H54 (cell line): ENCODE results near the gene MOB1B.

Source experiments
- DNase-seq: peaks from one replicate; pipeline ENCODE4 v3.0.0; 2011; ENCODE audit warnings: low spot score, mixed read lengths; ENCODE audit not compliant: insufficient read length
- FAIRE-seq: peaks from 3 replicates; lab custom pipeline; 2011; peaks lifted over from hg19 to GRCh38; lab: Jason Lieb, UNC
- POLR2A ChIP-seq: IDR thresholded peaks from 2 replicates; pipeline ENCODE4 v1.6.1; 2011; ENCODE audit warnings: low read depth, mild to moderate bottlenecking, low read length

The MOB1B gene

DNA sequence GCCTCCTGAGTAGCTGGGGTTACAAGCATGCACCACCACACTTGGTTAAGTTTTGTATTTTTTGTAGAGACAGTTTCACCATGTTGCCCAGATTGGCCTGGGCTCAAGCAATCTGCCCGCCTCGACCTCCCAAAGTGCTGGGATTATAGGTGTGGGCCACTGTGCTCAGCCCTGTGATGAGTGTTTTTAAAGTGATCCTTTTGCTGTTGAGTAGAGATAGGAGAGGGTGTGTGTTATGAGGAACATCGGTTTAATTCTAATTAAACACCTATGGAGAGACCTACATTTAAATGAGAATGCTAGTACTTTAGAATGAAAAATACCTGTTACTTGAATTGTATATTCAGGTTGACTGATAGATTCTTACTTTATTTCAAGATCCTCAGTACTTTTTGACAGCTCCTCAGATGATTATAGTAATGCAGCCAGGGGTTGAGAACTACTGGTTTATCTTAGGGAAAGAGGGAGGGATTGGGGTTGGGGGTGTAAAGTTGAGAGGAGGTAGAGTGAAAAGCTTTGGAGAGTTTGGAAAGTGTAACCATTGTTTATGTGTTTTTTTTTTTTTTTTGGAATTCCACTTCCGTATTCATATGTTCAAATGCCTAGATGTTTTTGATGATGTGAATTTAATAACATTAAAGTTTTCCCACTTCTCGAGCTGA lies 54.5 kb downstream of the MOB1B start:
- TF ChIP-seq POLR2A, result no peak
- FAIRE-seq (no peak), DNase-seq (no peak)

DNA sequence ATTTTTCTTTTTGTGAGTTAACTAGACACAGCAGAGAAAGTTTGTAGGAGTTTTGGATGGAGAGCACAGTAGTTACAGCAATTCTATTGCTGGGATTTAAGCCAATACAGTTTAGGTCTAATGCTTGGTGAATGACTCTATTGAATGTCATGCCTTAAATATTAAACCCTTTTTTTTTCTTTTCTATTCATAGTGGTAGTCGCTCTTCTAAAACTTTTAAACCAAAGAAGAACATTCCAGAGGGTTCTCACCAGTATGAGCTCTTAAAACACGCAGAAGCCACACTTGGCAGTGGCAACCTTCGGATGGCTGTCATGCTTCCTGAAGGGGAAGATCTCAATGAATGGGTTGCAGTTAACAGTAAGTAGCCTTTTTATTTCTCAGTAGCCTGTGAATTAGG lies 56.5 kb downstream of the MOB1B start:
- FAIRE-seq (no peak), DNase-seq (no peak)
- no peak for TF ChIP-seq POLR2A

GRCh38 chr4:70969076-70969475 lies 66.9 kb downstream of the MOB1B start:
- TF ChIP-seq POLR2A, result no peak
- DNase-seq, result no peak
- no peak for FAIRE-seq

DNA sequence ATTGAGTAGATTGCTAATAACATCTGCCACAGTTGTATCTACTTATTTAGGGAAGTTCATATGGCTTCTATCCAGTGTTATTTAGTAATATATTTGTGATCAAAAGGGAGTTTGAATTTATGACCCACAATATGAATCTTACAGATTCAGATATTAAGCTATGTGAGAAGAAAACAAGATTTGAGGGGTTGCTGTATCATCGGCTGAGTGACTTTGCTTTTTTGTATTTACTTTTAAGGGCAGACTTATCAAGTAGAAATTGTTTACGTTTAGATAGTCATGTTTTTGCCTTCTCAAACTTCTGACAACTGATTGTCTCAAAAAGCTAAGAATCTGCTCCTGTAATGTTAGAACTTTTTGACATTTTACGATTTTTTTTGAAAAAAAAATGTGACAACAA lies 74.1 kb downstream of the MOB1B start:
- no peak for TF ChIP-seq POLR2A
- no peak for DNase-seq
- no peak for FAIRE-seq

DNA sequence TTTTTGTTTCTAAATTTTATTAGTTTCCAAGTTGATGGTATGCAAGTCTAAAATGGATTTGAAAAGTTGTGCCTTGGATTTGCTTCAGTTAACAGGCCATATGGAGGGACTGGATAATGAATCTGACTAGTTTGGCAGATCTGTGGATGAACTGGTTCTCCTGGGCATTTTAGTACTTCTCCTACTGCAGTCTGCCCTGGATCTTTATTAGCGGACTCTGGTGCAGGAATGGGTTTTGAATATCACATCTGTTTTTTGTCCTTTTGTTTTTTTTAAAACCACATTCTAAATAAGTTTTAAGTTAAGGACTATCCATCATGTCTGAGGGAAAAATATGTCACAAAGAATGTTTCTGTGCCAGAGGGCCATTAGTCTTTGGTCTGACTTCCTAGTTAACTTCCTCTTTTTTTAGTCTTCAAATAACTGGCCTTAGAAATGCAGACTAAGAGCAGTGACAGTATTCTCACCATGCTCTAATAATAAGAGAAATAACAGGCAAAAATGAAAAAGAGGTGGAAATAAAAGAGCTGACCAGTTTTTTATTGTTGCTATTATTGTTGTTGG lies 77.4 kb downstream of the MOB1B start:
- no peak for FAIRE-seq
- no peak for TF ChIP-seq POLR2A
- DNase-seq, result no peak

DNA sequence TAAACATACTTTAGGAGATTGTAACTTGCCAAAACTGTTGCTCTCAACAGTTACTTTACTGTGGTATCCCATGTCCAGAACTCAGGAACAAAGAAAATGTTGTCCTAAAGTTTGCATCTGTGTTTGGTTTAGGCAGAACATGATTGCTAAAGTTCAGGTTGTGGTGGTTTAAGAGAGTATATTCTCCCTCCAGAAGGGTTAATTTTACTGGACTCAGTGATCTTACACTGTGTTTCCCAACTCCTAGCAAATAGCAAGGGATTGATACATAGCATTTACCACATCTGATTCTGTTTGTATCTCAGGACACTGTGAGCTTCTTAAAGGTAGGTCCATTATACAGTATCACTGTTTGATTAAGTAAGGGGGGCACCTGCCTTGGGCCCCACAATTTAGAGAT lies 78.0 kb downstream of the MOB1B start:
- FAIRE-seq, result no peak
- TF ChIP-seq POLR2A, result no peak

DNA sequence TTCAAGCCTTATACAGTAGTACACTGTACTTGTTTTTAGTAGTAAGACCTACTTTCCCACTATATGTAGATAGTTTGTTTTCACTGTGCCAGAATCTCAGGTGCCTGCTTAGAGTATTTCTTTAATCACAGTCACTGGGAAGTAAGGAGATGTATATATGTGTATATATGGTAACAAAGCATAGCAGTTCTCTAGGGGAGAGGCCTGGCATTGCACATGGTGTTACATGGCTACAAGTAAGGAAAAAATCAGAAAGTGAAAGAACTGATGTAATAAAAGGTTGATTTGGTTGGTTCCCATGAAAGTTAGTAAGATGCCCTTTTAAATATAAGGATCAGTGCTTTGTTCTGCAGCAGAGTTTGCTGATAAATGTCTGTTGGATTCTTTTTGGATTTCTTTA lies 81.9 kb downstream of the MOB1B start:
- FAIRE-seq, result no peak
- no peak for TF ChIP-seq POLR2A
- no peak for DNase-seq

More for the DNA sequence above, 78.0 kb downstream of the MOB1B start:
- no peak for DNase-seq

GRCh38 chr4:70984589-70984988 lies 82.4 kb downstream of the MOB1B start:
- TF ChIP-seq POLR2A, result no peak
- DNase-seq, result no peak
- no peak for FAIRE-seq

- DNase-seq, result no peak
- no peak for TF ChIP-seq POLR2A
- FAIRE-seq, result no peak
Observed at GRCh38 chr4:70991596-70991995, 89.4 kb downstream of the MOB1B start.

GRCh38 chr4:70992391-70992881 lies 90.3 kb downstream of the MOB1B start:
- FAIRE-seq (no peak), DNase-seq (no peak)
- no peak for TF ChIP-seq POLR2A

- FAIRE-seq, result no peak
- DNase-seq, result peak; percentile 70
- peak; percentile 69 for TF ChIP-seq POLR2A
Observed at GRCh38 chr4:70993181-70994068, 91.3 kb downstream of the MOB1B start, which contains the start of gene DCK. DCK (plus strand) TSS chr4:70993649; CDS start chr4:70993836, 187 bp downstream.

GRCh38 chr4:70994069-70994366 lies 91.8 kb downstream of the MOB1B start:
- FAIRE-seq, result no peak
- DNase-seq, result no peak
- no peak for TF ChIP-seq POLR2A

DNA sequence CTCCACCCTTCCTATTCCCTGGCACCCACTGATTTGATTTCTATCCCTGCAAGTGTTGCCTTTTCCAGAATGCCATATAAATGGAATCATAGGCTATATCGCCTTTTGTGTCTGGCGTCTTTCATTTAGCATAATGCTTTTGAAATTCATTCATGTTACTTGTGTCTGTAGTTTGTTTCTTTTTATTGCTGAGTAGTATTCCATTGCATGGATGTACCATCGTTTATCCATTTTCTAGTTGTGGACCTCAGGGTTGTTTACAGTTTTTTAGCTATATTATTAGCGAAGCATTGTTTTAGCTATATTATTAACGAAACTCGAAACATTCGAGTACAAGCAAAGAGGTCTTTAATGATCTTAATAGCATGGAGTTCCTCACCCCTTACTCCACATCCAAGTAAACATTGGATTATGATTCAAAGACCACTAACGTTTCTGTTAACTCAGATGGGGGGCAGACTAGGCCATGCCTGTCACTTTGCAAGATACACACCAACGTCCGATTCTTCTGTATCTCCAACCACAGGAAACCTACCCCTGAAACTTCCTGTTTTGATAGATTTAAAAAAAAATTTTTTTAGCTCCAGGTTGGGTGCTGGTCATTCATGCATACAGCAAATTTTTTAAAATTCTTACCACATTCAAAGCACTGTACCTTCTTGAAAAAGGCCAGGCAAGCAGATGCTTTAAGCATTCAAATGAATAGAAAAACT lies 92.4 kb downstream of the MOB1B start:
- TF ChIP-seq POLR2A, result no peak
- FAIRE-seq (no peak), DNase-seq (no peak)

- no peak for DNase-seq
Observed at GRCh38 chr4:70996018-70996360, 93.8 kb downstream of the MOB1B start.

More at GRCh38 chr4:70996018-70996360, 93.8 kb downstream of the MOB1B start:
- no peak for TF ChIP-seq POLR2A
- no peak for FAIRE-seq
